Measurements from ENCODE around the gene HACD3.
A peak's percentile ranks its signal among the peaks of the same experiment; 100 is the strongest.
"Not testable (repeated sequence)": the region's sequence is repeated elsewhere in the genome, so short reads cannot be mapped to it uniquely, and the experiment has no call there.

The HACD3 gene

GRCh38 chr15:65610871-65611718 lies 80.8 kb downstream of the HACD3 start, which contains the start of gene INTS14:
INTS14 (minus strand) TSS chr15:65611131; CDS start chr15:65607380, 3,751 bp downstream.
- peak; percentile 99 for DNase-seq

GRCh38 chr15:65611888-65612615 lies 81.8 kb downstream of the HACD3 start:
- DNase-seq = no peak

- DNase-seq = peak; percentile 55
Measured at GRCh38 chr15:65612616-65612946, 82.3 kb downstream of the HACD3 start.

DNA sequence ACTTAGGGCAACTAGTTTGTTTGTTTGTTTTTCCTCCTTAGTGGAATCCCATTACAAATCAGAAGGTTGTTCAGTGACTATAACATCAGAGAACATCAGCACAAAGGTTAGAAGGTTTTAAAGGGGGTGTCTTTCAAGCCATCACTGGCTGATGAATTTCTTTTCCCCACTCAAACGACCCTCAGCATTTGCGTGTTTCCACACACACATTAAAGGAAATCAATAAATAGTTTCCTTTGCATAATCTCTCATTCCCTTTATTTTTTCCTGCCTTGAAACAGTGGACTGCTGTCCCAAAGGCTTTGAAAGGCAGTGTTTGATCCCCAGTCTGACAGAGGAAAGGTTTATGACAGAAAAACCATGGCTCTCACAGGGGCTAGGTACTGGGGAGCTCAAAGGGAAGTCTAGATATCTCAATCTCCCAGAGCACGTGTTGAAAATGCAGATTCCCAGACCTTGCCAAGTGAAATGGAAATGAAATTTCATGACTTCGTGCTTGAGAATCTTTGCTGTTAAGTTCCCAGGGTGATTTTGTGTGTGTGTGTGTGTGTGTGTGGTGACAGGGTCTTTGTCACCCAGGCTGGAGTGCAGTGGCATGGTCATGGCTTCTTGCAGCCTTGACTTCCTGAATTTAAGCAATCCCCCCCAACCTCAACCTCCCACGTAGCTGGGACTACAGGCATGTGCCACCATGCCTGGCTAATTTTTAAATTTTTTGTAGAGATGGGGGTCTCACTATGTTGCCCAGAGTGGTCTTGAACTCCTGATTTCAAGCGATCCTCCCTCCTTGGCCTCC lies 82.9 kb downstream of the HACD3 start:
- DNase-seq = peak; percentile 47

- DNase-seq = not testable (repeated sequence)
Measured at GRCh38 chr15:65615887-65616286, 85.6 kb downstream of the HACD3 start.

DNA sequence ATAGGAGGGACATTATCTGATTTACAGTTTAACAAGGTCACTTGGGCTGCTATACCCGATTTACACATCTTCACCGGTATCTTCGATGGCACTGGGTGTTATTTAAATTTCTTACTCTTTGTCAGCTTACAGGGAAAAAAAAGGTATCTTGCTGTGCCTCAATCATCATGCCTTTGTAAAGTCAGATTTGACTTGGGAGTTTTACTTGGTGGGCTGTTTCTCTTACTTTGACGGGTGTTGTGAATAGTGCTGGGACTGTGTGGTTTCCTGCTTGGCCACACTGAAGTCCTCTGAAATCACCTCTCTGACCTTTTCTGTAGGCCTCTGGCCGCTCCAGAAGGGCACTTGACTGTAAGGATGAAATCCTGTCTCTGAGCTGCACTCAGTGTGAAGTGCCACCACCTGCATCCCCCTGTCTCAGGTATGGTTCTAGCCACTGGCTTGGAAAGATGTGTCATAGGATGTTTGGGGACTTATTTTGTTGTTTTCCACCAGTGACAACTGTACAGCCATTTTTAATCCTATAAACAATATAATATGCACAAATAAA lies 88.4 kb downstream of the HACD3 start:
- DNase-seq = no peak

GRCh38 chr15:65619626-65620290 lies 89.5 kb downstream of the HACD3 start:
- no peak for DNase-seq

- no peak for DNase-seq
Measured at GRCh38 chr15:65620833-65621232, 90.6 kb downstream of the HACD3 start.

DNA sequence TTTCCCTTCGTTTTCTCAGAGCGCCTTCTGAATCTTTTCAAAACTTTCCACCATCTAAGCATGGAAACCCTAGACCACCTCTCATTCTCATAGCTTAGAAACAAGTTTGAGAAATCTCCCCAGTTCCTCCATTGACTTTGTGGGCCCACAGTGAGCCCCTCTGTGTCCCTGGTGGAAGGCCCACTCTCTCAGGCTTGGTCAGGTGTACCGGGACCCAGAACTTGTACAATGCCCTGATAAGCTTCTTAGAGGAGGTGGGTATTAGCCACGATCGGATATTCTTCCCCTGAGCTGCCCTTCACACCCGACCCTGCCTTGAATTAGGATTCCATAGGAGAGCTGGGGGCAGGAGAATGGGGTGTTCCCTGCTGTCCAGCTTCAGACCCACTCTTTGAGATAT lies 91.4 kb downstream of the HACD3 start, which contains the start of gene SLC24A1:
TSS of gene SLC24A1 (plus strand) at position 301 of the 400 bp plus-strand sequence. CDS start 2,143 bp downstream, outside the sequence.
- no peak for DNase-seq

GRCh38 chr15:65623103-65623502 lies 92.8 kb downstream of the HACD3 start:
- DNase-seq = no peak

- no peak for DNase-seq
Measured at GRCh38 chr15:65626856-65627255, 96.6 kb downstream of the HACD3 start.

Data from suppressor macrophage treated with lipopolysaccharide for 4 hours (primary cell).